Measurements from ENCODE around the gene TOGARAM2. TPM values are rescaled to one million over a fixed set of nuclear protein-coding genes. Genes with fewer than 3 reads are reported as not detected.

Gene TOGARAM2
- total RNA-seq, 1 donor from 2014 or later = not detected

GRCh38 chr2:29074411-29074810 is 93.3 kb downstream of the TOGARAM2 start, which contains the start of gene PCARE:
Gene PCARE, minus strand, starts transcription at chr2:29074523. Its CDS starts 262 bp downstream, at chr2:29074261.
- Mint-ChIP-seq H3K9me3 (ENCODE audit: unreplicated experiment) (peaks cover 7% of the 10 kb centered on the region), H3K4me1 (ENCODE audit: low read depth, unreplicated experiment) (peaks cover 17% of the 10 kb centered on the region), H3K27me3 (ENCODE audit: unreplicated experiment) (no peaks in the 10 kb centered on the region), H3K27ac (ENCODE audit: unreplicated experiment) (peak within 1 kb of the TSS; percentile 79), H3K4me3 (ENCODE audit: unreplicated experiment) (no peak within 1 kb of the TSS), H3K36me3 (ENCODE audit: unreplicated experiment) (peaks cover 4% of the 10 kb centered on the region)
- DNase-seq = no peak
- TF ChIP-seq, protein P1, sequence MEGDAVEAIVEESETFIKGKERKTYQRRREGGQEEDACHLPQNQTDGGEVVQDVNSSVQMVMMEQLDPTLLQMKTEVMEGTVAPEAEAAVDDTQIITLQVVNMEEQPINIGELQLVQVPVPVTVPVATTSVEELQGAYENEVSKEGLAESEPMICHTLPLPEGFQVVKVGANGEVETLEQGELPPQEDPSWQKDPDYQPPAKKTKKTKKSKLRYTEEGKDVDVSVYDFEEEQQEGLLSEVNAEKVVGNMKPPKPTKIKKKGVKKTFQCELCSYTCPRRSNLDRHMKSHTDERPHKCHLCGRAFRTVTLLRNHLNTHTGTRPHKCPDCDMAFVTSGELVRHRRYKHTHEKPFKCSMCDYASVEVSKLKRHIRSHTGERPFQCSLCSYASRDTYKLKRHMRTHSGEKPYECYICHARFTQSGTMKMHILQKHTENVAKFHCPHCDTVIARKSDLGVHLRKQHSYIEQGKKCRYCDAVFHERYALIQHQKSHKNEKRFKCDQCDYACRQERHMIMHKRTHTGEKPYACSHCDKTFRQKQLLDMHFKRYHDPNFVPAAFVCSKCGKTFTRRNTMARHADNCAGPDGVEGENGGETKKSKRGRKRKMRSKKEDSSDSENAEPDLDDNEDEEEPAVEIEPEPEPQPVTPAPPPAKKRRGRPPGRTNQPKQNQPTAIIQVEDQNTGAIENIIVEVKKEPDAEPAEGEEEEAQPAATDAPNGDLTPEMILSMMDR (IDR thresholded peaks at IDR 0.05; ENCODE audit: partially characterized antibody, unreplicated experiment) = no peak

DNA sequence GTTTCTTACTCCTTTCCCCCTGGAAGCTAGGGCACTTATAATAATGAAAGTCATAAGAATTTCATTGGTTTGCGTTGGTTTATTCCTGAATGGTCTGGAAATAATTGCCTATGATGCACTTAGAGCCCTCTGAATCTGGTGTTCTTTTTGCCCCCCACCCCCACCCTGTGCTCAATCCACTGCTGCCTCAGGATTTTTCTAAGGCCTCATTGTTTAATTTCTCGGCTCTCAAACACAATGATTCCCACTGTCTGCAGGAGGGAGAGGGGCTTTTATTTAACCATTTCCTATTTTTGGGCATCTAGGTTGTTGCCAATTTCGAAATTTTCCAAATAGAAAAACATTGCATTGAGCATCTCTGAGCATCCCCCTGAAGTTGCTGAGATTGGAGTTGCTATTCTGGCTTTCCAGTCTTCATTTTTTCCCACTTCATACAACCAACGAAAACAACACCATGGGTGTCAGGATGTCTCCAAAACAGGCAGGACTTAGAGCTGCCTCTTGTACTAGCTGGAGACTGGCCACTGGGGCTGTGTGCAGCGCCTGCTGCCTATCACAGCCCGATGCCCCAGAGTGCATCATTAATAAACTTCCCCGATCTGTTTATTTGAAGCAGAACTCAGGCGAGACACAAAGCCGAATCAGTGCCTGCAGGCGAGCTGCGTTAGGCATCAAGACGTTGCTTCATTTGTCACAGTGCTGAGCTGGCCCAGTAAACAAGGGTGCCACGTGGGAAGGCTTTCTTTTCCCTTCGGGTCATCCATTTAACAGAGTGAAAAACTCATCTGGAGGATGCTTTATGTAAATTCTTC is 95.0 kb downstream of the TOGARAM2 start:
- no peak overlapping the region for H3K4me3 Mint-ChIP-seq (ENCODE audit: unreplicated experiment)
- H3K9me3 Mint-ChIP-seq (ENCODE audit: unreplicated experiment) = peaks cover 11% of the 10 kb centered on the region
- TF ChIP-seq, protein P1 (IDR thresholded peaks at IDR 0.05; ENCODE audit: partially characterized antibody, unreplicated experiment) = no peak
- peaks cover 17% of the 10 kb centered on the region for H3K4me1 Mint-ChIP-seq (ENCODE audit: low read depth, unreplicated experiment)
- no peak for DNase-seq
- no peak overlapping the region for H3K27ac Mint-ChIP-seq (ENCODE audit: unreplicated experiment)
- H3K36me3 Mint-ChIP-seq (ENCODE audit: unreplicated experiment) = peaks cover 8% of the 10 kb centered on the region
- no peaks in the 10 kb centered on the region for H3K27me3 Mint-ChIP-seq (ENCODE audit: unreplicated experiment)

GRCh38 chr2:29079887-29080286 is 98.8 kb downstream of the TOGARAM2 start:
- H3K9me3 Mint-ChIP-seq (ENCODE audit: unreplicated experiment) = peaks cover 7% of the 10 kb centered on the region
- peaks cover 7% of the 10 kb centered on the region for H3K4me1 Mint-ChIP-seq (ENCODE audit: low read depth, unreplicated experiment)
- H3K27me3 Mint-ChIP-seq (ENCODE audit: unreplicated experiment) = no peaks in the 10 kb centered on the region
- H3K27ac Mint-ChIP-seq (ENCODE audit: unreplicated experiment) = no peak overlapping the region
- no peak overlapping the region for H3K4me3 Mint-ChIP-seq (ENCODE audit: unreplicated experiment)
- TF ChIP-seq, protein P1 (IDR thresholded peaks at IDR 0.05; ENCODE audit: partially characterized antibody, unreplicated experiment) = no peak
- DNase-seq = no peak
- peaks cover 5% of the 10 kb centered on the region for H3K36me3 Mint-ChIP-seq (ENCODE audit: unreplicated experiment)

DNA sequence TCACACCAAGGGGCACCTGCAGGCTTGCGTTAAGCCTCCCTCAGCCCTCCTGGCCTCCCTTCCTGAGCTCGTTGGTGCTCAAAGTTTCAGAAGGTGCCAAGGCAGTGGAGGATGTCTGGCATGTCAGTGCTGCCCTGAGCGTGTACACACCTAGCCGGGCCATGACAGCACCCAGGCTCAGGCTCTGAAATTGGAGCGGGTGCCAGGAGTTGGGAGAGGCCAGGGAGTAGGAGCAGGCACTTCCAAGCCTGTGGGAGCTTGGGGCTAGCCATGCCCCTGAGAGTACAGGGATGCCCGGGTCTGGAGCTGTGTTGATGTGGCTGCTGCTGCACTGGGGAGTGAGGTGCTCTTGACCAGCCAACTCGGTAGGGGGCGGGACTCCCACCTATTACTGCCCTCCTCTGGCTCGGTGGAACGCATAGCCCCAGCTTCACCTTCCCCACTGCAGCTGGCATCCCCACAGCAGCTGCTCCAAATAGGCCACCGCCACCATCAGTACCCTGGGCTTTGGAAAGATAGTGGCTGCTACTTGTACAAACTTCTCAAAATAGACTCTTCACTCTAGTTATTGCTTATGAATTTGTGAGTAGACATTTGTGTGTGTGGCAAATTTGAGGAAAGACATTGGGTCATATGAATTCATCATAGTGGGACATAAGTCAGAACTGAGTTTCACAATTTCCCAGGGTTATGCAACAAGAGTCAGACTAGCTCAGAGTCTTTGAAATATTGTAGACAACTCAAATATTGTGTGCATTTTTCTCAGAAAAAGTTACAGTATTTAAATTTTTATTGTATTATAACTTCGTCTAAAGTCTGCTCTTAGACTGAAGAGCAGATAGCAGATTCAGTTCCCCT is 100.0 kb downstream of the TOGARAM2 start:
- Mint-ChIP-seq H3K4me1 (ENCODE audit: low read depth, unreplicated experiment) (peaks cover 7% of the 10 kb centered on the region), H3K4me3 (ENCODE audit: unreplicated experiment) (no peak overlapping the region), H3K27me3 (ENCODE audit: unreplicated experiment) (no peaks in the 10 kb centered on the region), H3K36me3 (ENCODE audit: unreplicated experiment) (peaks cover 5% of the 10 kb centered on the region), H3K9me3 (ENCODE audit: unreplicated experiment) (peaks cover 7% of the 10 kb centered on the region), H3K27ac (ENCODE audit: unreplicated experiment) (no peak overlapping the region)
- TF ChIP-seq, protein P1 (IDR thresholded peaks at IDR 0.05; ENCODE audit: partially characterized antibody, unreplicated experiment) = no peak
- DNase-seq = no peak

All from glutamatergic neuron (in vitro differentiated cells).